HG02973 (cell line): ENCODE measurements around the gene SLC5A7.

Experiments
- ATAC-seq: cut with Tn5 transposase; IDR thresholded peaks from one replicate; pipeline ENCODE4 v1.9.1; 2021; ENCODE audit warnings: moderate library complexity; ENCODE audit not compliant: unreplicated experiment

Gene SLC5A7

GRCh38 chr2:107986278-107987217 lies at the start of gene SLC5A7:
Gene SLC5A7, plus strand, starts transcription at chr2:107986524. Its CDS starts 1,632 bp downstream, at chr2:107988156.
- no peak for ATAC-seq

GRCh38 chr2:107961395-107961794 lies 24.9 kb upstream of the SLC5A7 start:
- ATAC-seq: no peak

GRCh38 chr2:107964185-107964584 lies 22.1 kb upstream of the SLC5A7 start:
- no peak for ATAC-seq

- no peak for ATAC-seq
Measured at GRCh38 chr2:107984707-107985106, 1.6 kb upstream of the SLC5A7 start.

GRCh38 chr2:107988108-107988507 lies 1.8 kb downstream of the SLC5A7 start:
- no peak for ATAC-seq

GRCh38 chr2:107989445-107989844 lies 3.1 kb downstream of the SLC5A7 start:
- ATAC-seq: no peak

- no peak for ATAC-seq
Measured at GRCh38 chr2:107990718-107991117, 4.4 kb downstream of the SLC5A7 start.

- ATAC-seq: no peak
Measured at GRCh38 chr2:107992069-107992468, 5.7 kb downstream of the SLC5A7 start.

- ATAC-seq: no peak
Measured at GRCh38 chr2:107999158-107999557, 12.8 kb downstream of the SLC5A7 start.

- ATAC-seq: no peak
Measured at GRCh38 chr2:108010912-108011591, 24.7 kb downstream of the SLC5A7 start.

- ATAC-seq: no peak
Measured at GRCh38 chr2:108013305-108013704, 27.0 kb downstream of the SLC5A7 start.

GRCh38 chr2:108022628-108023027 lies 36.3 kb downstream of the SLC5A7 start:
- ATAC-seq: no peak

- no peak for ATAC-seq
Measured at GRCh38 chr2:108023776-108024175, 37.5 kb downstream of the SLC5A7 start.

GRCh38 chr2:108026092-108026794 lies 39.9 kb downstream of the SLC5A7 start:
- no peak for ATAC-seq

- no peak for ATAC-seq
Measured at GRCh38 chr2:108029496-108029895, 43.2 kb downstream of the SLC5A7 start.

- ATAC-seq: no peak
Measured at GRCh38 chr2:108029912-108030311, 43.6 kb downstream of the SLC5A7 start.

- ATAC-seq: no peak
Measured at GRCh38 chr2:108031471-108031941, 45.2 kb downstream of the SLC5A7 start.

- no peak for ATAC-seq
Measured at GRCh38 chr2:108034843-108035242, 48.5 kb downstream of the SLC5A7 start.

GRCh38 chr2:108048752-108049151 lies 62.4 kb downstream of the SLC5A7 start:
- no peak for ATAC-seq

GRCh38 chr2:108058576-108059137 lies 72.3 kb downstream of the SLC5A7 start:
- no peak for ATAC-seq
